Measurements from ENCODE around the gene ALPK1. TPM values are rescaled to one million over a fixed set of nuclear protein-coding genes. Genes with fewer than 3 reads are reported as not detected.

ALPK1 gene
- total and polyA plus RNA-seq, 2 of the 8 experiments (the other 6 are each of a cell fraction or from before 2014, with no cell fraction given): 0.08 to 0.43 TPM

GRCh38 chr4:112276113-112276512 is 21.1 kb upstream of the ALPK1 start:
- H3K9me3 ChIP-seq (ENCODE audit: insufficient read depth in 2 of 2, low read depth in 1 of 2, low read length in 1 of 2): no peaks in the 10 kb centered on the region
- no peaks in the 10 kb centered on the region for H3K79me2 ChIP-seq (ENCODE audit: control insufficient read depth in 1 of 2, insufficient read depth in 2 of 2, low read length in 2 of 2)
- ChIA-PET CTCF (ENCODE audit: partially characterized antibody) (no interaction called here), POLR2A (ENCODE audit: partially characterized antibody) (interaction anchor here (0.5 to 1.8 kb wide), 3 partner anchors 9 to 10 kb away, joined by 3 to 5 read pairs (median 4); partner anchors contain the start of gene TIFA)
- H4K5ac ChIP-seq (ENCODE audit: insufficient read length, low read depth, low read length): no peak overlapping the region
- H3K23me2 ChIP-seq (ENCODE audit: low read depth, low read length): no peaks in the 10 kb centered on the region
- H4K20me1 ChIP-seq (replicated peaks in 1 of 2; ENCODE audit: control insufficient read depth in 1 of 2, insufficient read depth in 2 of 2, low read length in 2 of 2): no peaks in the 10 kb centered on the region
- H3K4ac ChIP-seq (replicated peaks; ENCODE audit: insufficient read length, low read depth, low read length): no peak overlapping the region
- H3K9ac ChIP-seq (replicated peaks in 1 of 4; ENCODE audit: extremely low read depth in 1 of 4, low read depth in 3 of 4, low read length in 3 of 4): no peak overlapping the region
- no peak overlapping the region for H2BK120ac ChIP-seq (replicated peaks; ENCODE audit: low read depth, low read length)
- H3K4me3 ChIP-seq (ENCODE audit: extremely low read depth in 1 of 4, insufficient read depth in 2 of 4, low read depth in 3 of 4, low read length in 4 of 4): no peak overlapping the region
- H3K23ac ChIP-seq (ENCODE audit: insufficient read length): no peak overlapping the region
- FAIRE-seq: no peak
- no peaks in the 10 kb centered on the region for H3K36me3 ChIP-seq (ENCODE audit: control insufficient read depth in 2 of 4, insufficient read depth in 4 of 4, low read length in 3 of 4)
- H3K4me2 ChIP-seq (ENCODE audit: insufficient read depth in 1 of 2, low read depth in 2 of 2, low read length in 2 of 2): no peak overlapping the region
- H2BK15ac ChIP-seq (ENCODE audit: low read length): no peak overlapping the region
- H4K8ac ChIP-seq (ENCODE audit: extremely low read depth, insufficient read depth, low read length): no peak overlapping the region
- no peak overlapping the region for H3K56ac ChIP-seq (replicated peaks; ENCODE audit: insufficient read length, low read depth, low read length)
- 93% methylated on average over 3 of the region's 3 CpGs; no CpG with 5 or more reads in 1 of the 2 experiments for whole genome bisulfite sequencing, 2 experiments (ENCODE audit: extremely low coverage in 1 of 2, insufficient coverage in 1 of 2, insufficient read length in 1 of 2, insufficient replicate concordance in 2 of 2, low coverage in 1 of 2, low lambda C conversion rate in 2 of 2, missing lambda C conversion rate in 1 of 2)
- no peak for DNase-seq (ENCODE audit: low read depth in 1 of 2, low spot score in 2 of 2)
- no peaks in the 10 kb centered on the region for H3K27me3 ChIP-seq (replicated peaks in 1 of 4; ENCODE audit: control insufficient read depth in 3 of 4, extremely low read depth in 1 of 4, insufficient read depth in 3 of 4, low read length in 3 of 4)
- H3K18ac ChIP-seq (ENCODE audit: extremely low read depth, low read length): no peak overlapping the region
- no peak overlapping the region for H3K14ac ChIP-seq (ENCODE audit: insufficient read length)
- no peak overlapping the region for H2BK20ac ChIP-seq (ENCODE audit: low read length)
- H3K4me1 ChIP-seq (replicated peaks in 1 of 4; ENCODE audit: control insufficient read depth in 3 of 4, insufficient read depth in 4 of 4, low read length in 3 of 4): peaks cover 2 to 7% (median 3%) of the 10 kb centered on the region in 4 experiments; a peak in 5 of 7 replicates
- H2BK5ac ChIP-seq (ENCODE audit: low read depth, low read length): no peak overlapping the region
- H2BK12ac ChIP-seq (ENCODE audit: low read depth, low read length): no peak overlapping the region
- H3K27ac ChIP-seq (ENCODE audit: low read depth, low read length): no peak overlapping the region
- H4K91ac ChIP-seq (replicated peaks; ENCODE audit: insufficient read length, low read length): no peak overlapping the region
- no peak overlapping the region for H2AFZ ChIP-seq (ENCODE audit: low read length)
- TF ChIP-seq EZH2 (IDR thresholded peaks at IDR 0.05; ENCODE audit: low read depth, low read length, severe bottlenecking) (no peak), BACH1 (IDR thresholded peaks at IDR 0.05; ENCODE audit: low read length) (no peak), JUN (IDR thresholded peaks at IDR 0.05; ENCODE audit: low read depth, low read length) (no peak), HDAC6 (IDR thresholded peaks at IDR 0.05; ENCODE audit: low read depth, low read length) (no peak), POLR2AphosphoS5 (IDR thresholded peaks at IDR 0.05; ENCODE audit: low read depth, low read length) (no peak)
- no peaks in the 10 kb centered on the region for H3K79me1 ChIP-seq (ENCODE audit: low read depth, low read length)
- H2AK5ac ChIP-seq (ENCODE audit: low read depth, low read length): no peak overlapping the region
